Stomach (tissue), 4 donors: ENCODE measurements around the gene DOCK4.

ENCODE experiments used
- POLR2A ChIP-seq, 4 donors: fragments of 450-650 bp; IDR thresholded peaks; one replicate each; pipeline ENCODE4 v1.6.1; 2016; ENCODE audit warnings: antibody characterized with exemption in 4 of 4, control low read depth in 2 of 4, mild to moderate bottlenecking in 1 of 4, moderate library complexity in 1 of 4
- POLR2AphosphoS5 ChIP-seq, 3 donors: sonication (generic); formaldehyde crosslinking; IDR thresholded peaks; one replicate each; pipeline ENCODE4 v1.6.1; 2016; ENCODE audit warnings: antibody characterized with exemption in 3 of 3
- TF ChIP-seq, protein P1 (sequence below), 7 experiments: fragments of 450-650 bp in 4 of 7; fragments of 200-600 bp in 3 of 7; sonication (generic) in 3 of 7; IDR thresholded peaks; one replicate each; pipeline ENCODE4 v1.5.1; 2016 to 2019; ENCODE audit warnings: antibody characterized with exemption in 7 of 7, control low read depth in 2 of 7, mild to moderate bottlenecking in 1 of 7

DNA sequence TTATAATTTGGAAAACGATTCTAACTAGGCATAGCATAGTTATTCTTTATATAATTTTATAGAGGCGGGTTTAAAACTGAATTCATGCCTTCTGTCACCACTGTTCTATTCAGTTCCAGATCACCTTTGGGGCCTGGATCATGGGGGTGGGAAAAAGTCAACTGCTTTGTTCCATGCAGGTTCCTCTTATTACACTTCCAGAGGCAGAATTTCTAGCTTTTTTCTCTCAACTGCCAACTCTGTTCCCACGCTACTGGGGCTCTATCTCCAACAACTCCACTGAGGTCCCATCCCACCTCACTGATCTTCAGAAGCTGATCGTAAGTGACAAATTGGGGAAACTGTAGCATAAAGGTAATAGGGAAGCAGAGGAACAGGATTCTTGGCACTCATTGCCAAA, 360.3 kb downstream of the DOCK4 start:
- TF ChIP-seq POLR2AphosphoS5 (IDR thresholded peaks at IDR 0.05) (no peak), POLR2A (IDR thresholded peaks at IDR 0.05) (no peak)
- TF ChIP-seq, protein P1, sequence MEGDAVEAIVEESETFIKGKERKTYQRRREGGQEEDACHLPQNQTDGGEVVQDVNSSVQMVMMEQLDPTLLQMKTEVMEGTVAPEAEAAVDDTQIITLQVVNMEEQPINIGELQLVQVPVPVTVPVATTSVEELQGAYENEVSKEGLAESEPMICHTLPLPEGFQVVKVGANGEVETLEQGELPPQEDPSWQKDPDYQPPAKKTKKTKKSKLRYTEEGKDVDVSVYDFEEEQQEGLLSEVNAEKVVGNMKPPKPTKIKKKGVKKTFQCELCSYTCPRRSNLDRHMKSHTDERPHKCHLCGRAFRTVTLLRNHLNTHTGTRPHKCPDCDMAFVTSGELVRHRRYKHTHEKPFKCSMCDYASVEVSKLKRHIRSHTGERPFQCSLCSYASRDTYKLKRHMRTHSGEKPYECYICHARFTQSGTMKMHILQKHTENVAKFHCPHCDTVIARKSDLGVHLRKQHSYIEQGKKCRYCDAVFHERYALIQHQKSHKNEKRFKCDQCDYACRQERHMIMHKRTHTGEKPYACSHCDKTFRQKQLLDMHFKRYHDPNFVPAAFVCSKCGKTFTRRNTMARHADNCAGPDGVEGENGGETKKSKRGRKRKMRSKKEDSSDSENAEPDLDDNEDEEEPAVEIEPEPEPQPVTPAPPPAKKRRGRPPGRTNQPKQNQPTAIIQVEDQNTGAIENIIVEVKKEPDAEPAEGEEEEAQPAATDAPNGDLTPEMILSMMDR (IDR thresholded peaks at IDR 0.05): no peak
